ENCODE measurements around the gene RTP2.
"Not testable (repeated sequence)": the region's sequence is repeated elsewhere in the genome, so short reads cannot be mapped to it uniquely, and the experiment has no call there.

The RTP2 gene

DNA sequence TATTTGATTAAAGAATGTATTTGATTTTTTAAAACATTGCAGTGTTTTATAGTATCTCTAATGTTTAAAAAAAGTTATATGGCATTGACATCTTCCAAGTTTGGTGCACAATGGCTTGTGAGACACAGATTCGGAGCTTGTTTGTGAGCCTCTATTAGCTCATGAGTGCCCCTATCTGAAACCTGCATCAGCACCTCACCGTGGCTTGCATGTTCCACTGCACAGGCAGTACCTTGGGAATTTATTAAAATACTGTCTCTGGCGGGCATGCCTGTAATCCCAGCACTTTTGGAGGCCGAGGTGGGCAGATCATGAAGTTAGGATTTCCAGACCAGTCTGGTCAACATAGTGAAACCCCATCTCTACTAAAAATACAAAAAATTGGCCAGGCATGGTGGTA is 6.8 kb upstream of the RTP2 start:
- DNase-seq = no peak

- no peak for DNase-seq
These were observed 6.3 kb upstream of the RTP2 start for GRCh38 chr3:187708696-187709095.

DNA sequence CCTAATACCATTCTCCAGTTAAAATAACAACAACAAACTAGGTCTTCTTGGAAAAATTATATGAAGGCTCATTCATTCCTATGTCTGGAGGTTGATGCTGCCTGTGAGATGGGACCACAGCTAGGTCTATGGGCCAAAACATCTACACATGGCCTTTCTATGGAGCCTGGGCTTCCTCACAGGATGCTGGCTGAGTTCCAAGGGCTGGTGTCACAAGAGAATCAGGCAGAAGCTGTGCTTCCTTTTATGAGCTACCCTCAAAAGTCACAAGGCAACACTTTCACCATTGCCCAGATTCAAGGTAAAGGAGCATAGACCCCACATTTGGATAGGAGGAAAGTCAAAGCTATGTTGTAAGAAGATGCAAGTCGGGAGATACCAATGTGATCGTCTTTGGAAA is 4.6 kb upstream of the RTP2 start:
- DNase-seq = no peak

- no peak for DNase-seq
These were observed 2.8 kb upstream of the RTP2 start for GRCh38 chr3:187705164-187705563.

DNA sequence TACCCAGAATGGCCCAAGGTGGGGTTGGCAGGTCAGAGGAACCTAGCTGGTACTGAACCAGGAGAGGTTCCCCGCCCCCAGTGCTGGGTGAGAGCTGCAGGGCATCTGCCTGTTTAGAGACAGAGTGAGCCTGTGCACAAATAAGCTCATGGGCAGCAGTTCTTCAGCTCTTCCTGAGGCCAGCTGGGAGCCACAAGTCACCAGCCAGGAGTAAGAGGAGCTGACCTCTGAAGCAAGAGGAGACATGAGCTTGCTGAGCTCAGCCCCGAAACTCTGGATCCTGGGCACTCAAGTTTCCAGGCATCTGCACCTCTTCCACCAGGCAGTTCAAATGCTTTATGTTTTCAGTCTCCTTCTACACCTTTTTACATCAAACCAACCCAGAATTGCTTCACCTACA is 2.1 kb downstream of the RTP2 start:
- no peak for DNase-seq

DNA sequence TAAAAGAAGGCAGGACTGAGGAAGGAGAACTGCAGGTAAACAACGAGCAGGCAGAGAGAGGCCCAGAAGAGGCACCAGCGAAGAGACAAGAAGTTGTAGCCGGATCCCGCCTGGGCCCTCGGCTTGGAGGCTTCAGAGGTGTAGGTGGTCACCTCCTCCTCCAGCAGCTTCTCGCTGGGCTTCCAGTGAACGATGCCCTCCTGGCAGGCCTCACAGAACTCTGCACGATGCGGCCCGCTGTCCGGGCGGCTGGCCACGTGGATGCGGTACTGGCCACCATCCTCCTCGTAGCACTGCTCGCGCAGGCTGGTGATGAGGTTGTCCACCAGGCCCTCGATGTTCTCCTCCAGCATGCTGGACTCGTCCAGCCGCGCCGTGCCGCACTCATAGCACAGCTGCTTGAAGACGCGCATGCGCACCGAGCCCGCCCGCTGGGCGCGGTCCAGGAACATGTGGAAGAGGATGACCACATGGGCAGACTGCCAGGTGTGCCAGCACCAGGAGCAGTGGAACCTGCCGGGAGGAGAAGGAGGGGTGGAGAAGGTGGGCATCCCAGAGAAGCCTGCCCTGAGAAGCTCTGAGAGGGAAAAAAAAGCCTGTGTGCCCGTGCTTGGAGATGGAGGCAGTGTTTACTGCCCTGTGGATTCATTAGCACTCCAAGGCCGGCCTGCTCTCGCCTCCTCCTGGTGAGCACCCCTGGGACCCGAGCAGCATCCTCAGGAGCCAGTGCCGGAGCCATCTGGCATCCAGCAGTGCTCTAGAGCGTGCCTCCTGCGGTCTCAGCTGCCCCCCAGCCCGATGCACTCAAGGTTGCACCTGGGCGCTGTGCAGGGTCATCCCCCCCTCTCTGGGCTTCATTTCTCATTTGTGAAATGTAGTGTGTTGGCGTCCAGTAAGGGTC is 3.6 kb downstream of the RTP2 start:
- DNase-seq = no peak

DNA sequence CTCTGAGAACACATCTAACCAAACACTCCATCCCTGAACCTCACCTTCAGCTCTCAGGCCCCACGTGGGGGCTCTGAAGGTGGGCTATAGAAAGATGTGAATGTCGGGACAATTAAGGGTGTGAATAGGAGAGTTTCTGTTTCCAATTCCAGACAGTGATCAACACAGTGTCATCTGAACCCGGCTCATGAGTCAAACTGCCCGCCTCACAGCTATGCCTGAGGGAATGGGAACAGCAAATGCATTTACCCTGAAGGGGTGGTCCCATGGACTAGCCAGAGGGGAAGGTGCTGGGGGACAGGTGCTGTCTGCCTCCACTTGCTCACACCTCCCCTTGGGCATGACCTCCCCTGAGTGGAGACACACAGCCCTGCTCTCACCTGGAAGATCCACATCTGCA is 6.3 kb downstream of the RTP2 start:
- no peak for DNase-seq

GRCh38 chr3:187695449-187695848 is 6.9 kb downstream of the RTP2 start:
- no peak for DNase-seq

DNA sequence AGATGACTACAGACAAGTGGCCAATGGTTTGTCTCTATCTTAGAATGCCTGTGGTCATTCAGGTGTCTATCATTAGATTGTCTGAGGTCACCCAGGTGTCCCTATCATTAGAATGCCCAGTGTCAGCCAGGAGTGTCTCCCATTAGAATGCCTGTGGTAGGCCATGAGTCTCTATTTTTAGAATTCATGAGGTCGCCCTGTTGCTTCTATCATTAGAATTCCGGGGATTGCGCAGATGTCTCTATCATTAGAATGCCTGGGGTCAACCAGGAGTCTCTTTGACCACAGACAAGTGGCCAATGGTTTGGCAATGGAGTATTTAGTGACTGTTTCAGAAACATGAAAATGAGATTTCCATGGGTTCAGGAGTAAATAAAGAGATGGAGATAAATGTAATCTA is 7.6 kb downstream of the RTP2 start:
- no peak for DNase-seq

- DNase-seq = no peak
These were observed 8.9 kb downstream of the RTP2 start for GRCh38 chr3:187693431-187693830.

DNA sequence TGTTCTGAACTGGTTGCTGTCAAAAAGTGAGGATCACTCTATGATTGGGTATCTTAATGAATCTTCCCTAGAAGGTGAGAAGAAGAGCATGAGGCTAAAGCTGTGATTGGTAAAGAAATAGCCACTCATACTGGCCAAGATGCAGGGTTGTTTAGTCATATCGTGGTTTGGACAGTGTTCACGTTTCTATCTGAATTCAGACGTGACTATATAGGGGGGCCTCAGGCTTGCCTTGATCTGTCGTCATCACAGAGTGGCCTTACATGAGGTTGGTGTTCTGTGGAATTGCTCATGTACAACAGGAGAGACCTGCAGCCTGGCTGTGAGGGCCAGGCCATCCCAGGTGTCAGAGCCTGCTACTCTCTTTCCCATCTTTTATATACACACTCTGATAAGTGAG is 12.4 kb downstream of the RTP2 start:
- no peak for DNase-seq

DNA sequence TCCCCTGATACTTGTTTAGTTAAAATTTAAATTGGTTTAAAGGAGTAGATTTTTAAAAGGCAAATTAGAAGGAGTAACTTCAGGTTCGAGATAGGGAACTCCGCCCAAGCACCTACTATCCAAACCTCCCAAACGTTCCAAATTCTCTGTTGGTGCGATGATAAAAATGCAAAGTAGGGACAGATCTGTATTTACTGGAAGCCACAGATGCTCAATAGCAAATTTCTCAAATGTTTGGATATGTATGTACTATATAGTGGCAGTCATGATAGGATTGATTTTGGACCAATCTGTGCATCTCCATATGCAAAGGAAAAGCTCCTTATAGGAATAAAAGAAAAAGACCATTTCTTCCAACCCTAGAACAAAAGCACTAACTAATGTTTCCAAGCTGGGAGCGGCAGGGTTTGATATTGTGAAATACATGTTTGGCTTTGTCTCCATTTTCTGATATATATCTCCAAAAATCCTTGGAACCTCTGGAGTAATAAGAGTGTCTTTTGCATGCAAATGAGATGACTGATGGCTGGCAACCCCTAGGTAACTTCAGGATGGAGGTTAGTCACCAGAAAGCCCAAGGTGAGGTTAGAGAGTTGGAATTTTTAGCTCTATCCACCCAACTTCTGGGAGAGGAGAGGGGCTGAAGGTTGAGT is 15.6 kb downstream of the RTP2 start:
- no peak for DNase-seq

GRCh38 chr3:187685948-187686347 is 16.4 kb downstream of the RTP2 start:
- DNase-seq = no peak

DNA sequence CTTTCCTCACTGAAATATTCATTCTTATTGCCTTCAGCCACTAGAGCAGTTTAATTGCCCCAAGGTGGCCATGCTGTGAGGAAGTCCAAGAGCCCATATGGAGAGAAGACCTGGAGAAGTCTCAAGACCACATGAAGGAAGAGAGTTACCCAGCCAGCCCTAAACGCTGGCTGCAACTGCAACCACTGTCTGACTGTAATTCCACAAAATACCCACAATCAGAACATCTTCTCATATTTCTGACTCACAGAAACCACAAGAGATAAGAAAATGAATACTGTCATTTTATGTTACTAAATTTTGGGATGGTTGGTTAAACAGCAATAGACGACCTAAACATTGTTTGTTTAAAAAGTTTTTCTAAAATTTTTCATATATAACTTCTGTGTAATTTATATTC is 17.5 kb downstream of the RTP2 start:
- no peak for DNase-seq

DNA sequence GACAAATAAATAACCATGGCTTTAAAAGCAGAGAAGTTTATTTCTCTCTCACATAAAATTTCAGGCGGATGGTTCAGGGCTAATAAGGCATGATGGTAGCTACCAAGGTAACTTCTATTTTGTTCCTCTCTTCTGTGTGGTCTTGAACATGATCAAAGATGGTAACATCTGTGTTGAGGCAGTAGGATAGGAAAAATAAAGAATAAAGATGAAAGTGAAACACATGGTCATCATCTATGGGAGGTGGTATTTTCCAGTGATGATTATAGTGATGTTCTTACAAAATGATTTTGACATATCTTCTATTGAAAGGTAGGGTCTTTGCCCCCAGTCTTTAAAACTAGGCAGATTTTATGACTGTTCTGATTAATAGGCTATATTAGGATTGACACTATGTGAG is 17.9 kb downstream of the RTP2 start:
- no peak for DNase-seq

DNA sequence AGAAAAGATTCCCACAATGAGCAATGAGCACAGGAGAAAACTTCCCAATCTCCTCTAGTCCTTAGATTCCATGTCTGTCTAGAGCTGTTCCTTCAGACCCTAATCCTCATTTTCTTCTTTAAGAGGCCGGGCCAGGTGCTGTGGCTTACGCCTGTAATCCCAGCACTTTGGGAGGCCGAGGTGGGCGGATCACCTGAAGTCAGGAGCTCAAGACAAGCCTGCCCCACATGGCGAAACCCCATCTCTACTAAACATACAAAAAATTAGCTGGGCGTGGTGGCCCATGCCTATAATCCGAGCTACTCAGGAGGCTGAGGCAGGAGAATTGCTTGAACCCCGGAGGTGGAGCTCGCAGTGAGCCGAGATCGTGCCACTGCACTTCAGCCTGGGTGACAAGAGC is 20.6 kb downstream of the RTP2 start:
- DNase-seq = not testable (repeated sequence)

DNA sequence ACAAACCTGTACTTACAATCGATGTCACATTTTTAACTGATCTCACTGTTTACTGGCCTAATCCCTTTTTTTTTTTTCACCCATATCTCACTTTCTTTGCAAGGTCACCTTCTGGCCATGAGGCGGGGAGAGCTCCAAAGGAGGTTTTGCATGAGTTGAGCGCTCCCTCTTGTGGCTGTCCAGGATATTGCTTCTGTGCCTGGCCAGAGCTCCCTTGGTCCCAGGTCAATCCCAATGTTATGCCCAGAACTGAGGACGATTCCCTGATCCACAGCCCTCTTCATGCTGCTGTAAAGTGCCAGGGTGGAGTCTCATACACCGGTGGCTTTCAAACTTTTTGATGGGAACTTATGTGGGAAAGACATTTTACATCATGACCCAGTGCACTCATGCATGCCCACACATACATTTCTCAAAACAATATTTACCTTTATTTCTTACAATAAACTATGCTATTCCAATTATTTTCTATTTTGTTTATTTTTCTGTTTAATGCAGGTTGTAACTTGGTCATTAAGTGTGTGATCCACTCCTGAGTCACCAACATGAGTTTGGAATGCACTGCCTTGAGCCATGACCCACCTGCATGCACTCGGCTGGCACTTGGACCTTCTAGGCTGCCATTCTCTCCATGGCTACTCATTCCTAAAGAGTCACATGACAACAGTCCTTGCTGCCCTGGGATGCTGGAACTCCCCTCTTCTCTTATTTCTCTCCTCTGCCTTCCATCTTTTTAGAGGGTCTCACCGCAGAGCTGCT is 22.5 kb downstream of the RTP2 start:
- DNase-seq = peak; percentile 46

DNA sequence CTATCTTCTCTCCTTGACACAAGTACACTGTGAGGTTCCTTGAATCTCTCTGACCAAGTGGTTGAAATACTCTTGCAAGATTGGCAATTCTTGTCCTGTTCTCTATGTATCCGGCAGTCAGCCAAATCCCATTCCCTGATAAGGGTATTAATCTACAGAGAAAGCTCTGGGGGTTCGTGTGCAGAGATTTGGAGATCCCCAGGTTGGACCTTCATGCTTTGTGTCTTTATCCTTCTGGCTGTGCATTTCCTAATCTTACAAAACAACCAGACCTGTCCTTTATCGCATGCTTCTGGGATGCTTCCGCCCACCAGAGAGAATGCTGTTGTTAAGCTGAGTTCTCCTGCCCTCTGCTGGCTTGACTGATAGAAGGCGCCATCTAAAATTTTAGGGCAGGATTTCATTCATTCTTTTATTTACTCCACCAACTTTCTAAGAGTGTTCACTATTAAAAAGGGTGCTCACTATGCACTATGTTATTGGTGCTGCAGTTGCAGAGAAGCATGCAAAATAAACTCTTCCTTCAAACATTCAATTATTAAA is 23.6 kb downstream of the RTP2 start:
- DNase-seq = peak; percentile 36

DNA sequence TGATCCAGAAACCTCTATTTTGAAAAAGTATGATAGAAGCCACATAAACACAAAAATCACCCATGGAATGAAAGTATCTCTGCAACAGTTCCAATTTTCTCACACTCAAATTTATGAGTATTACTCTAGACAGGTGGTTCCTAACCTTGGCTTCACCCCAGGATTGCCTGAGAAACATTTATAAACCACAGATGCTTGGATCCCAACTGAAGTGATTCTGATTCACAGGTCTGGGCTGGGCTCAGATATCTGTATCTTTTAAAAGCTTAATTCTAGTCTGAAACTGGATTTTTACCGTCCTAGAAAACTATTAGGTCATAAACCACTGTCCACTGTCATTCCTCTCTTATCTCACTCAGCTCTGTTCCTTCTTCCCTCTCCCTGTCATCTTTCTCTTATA is 24.8 kb downstream of the RTP2 start:
- no peak for DNase-seq

- DNase-seq = no peak
These were observed 29.3 kb downstream of the RTP2 start for GRCh38 chr3:187673012-187673411.

GRCh38 chr3:187669675-187670504 is 32.5 kb downstream of the RTP2 start, which contains the start of gene SST:
TSS of gene SST (minus strand) at chr3:187670394. CDS start at chr3:187670291, 103 bp downstream.
- DNase-seq = peak; percentile 69

DNA sequence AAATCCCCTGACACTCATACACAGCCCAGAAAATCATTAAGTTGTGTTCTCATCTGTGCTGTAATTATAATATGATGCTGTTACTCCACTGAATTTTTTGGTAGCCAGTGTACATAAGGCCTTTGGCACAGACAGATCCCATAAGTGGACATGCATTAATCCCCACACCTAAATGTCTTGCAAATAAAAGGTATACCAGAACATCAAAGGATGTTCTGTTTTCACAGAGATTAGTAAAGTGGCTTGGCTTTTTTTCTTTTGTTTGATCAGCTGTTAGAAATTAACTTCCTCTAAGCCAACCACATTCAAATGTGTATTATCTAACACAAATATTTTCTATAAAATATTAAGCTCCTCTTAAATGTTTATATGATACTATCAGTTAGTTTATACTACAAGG is 34.8 kb downstream of the RTP2 start:
- no peak for DNase-seq

Data from left hindlimb (tissue), 1 donor.